ENCODE data around the gene CELF2.

Gene CELF2

DNA sequence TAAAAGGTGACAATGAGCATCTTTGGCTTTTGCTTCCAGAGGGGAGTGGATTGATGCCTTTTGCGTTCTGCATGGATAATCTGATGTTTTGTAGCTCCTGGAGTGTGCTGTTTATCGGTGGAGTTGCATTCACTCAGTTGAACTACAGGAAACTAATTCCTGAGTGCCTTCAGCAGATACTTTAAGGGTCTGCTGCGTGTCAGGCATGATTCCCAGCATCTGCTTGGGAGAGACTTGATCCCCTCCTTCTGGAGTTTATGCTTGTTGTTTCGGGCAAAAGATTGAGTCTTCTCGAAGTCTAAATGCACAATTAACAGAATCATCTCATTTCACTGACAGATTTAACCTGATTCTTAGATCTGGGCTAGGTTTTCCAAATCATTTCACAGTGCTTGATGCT is 46.2 kb downstream of the CELF2 start:
- DNase-seq: no peak

DNA sequence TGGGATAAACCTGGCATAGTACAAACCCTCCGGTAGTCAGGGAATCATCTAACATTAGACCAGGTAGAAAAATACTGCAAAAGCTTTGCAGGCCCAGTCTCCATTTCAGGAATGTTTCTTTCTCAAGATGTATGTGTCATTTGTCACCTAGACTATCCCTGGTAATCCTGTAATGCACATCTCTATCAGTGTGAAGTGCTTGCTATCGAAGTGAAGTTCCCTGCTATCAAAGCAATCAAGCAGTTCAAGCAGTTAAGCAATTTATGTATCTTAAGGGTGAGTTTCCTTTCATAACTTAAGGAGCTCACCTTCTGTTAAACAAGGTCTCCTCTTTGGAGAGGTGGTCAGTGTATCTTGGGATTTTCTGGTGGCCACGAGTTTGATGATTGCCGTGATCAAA is 47.2 kb downstream of the CELF2 start:
- no peak for DNase-seq

DNA sequence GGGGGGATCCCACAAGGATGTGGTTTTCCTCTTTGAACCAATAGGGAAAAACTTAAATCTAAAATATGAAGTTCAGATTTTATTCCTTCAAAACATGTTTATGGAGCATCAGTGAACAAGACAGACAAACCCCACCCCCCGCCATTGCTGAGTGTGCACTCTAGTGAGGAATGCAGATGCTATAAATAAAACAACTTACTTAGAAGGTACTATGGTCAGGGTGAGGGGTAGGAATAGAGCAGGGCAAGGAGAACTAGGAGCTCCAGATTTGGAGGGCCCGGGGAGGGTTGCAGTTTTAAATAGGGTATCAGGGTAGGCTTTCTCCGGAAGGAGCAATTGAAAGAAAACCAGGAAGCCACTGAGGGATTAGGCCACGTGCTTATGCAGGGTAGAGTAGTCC is 47.9 kb downstream of the CELF2 start:
- DNase-seq: no peak

DNA sequence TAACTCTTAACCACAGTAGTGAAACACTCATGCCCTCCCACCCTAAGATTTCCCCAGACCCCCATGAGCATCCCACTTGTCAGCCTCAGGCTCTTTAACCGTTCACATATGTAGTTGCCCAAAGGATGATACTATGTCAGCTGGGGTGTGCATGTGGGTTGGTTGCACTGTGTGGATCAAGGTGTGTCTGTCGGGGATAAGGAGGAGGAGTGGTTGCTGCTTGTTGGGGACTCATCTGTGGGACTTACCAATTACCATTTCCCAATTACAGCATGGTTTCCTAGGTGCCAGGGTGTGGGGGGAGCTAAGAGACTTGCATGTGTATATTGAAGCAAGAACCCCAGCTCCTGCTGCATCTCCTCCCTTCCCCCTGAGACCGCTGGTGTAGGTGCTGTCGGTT is 48.8 kb downstream of the CELF2 start:
- DNase-seq: no peak

DNA sequence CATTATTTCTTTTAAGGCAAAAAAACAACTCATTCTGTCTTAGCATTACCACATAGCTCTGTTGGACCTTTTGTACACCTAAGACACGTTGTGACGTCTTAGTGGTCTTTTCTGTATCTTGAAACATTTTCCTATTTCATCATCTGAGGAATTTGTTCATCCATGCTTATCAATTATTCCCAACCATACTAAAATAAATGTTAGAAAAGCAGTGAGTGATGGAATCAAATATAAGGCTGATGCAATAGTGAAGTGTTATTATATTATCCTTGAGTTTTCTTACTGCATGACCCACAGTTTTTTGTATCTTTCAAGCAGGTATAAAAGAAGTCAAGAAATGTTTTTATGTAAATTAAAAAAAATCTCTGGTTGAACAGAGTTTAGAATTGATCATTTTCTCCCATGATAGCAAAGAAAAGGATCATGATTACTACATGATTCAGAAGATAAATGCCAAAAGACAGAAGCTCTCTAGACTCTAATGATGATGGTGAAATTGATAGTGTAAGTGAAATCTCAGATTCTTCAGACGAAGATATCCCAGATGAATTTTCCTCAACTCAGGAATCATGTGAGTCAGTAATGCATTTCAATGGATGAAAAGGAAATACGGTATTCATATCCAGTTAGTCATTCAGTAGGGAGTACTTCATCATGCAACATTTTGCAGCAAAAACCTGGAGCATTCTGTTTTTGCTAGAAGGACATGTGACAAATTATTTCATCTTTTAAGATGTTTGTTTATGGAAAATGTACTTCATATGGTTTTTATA is 51.4 kb downstream of the CELF2 start:
- DNase-seq: no peak

DNA sequence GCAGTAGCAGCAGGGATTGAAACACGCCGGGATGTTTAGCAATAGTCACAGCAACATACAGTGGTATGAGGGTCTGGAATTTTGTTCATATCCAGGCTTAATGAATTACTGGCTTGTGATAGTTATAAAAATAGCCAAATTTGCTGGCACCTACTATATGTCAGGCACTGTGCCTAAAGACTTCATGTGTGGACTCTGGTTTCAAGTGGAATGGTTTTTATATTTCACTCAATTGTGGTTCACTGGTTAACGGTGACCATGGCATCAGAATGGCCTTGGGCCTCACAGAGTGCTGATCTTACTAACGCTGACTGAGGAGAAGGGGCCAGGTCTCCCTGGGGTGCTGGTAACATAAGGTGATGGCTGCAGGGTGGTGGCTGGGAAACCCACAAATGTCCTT is 55.7 kb downstream of the CELF2 start:
- DNase-seq: no peak

DNA sequence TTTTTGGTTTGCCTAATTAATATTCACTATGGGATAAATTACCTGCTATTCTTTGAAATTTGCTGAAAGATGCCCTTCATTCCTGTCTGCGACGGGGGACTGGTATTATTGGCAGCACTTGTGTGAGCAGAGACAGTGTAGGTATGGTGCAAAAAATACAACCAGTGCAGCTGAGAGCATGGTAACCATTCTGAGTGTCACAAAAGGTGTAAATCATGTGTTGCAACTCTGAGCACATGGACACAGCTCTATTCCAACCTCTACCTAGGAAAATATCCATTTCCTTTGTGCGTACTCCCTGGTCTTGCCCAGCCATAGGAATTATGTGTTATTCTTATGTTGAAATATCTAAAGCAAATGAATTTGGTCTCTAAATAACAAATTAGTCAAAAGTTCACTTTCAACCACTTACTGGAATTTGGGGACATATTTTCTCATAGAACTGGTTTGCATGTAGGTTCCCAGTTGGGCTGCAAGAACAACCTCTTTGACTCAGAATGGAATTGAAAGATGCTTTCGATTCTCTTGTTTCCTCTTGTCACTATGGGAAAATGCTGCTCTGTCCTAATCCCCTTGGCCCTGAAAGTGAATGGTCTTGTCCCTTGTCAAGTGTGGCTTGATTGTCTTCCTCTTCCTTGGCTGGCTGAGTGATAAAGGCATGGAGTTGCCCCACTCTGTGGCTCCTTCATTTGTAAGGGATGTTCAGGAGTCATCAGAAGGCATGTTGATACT is 57.0 kb downstream of the CELF2 start:
- DNase-seq: no peak

DNA sequence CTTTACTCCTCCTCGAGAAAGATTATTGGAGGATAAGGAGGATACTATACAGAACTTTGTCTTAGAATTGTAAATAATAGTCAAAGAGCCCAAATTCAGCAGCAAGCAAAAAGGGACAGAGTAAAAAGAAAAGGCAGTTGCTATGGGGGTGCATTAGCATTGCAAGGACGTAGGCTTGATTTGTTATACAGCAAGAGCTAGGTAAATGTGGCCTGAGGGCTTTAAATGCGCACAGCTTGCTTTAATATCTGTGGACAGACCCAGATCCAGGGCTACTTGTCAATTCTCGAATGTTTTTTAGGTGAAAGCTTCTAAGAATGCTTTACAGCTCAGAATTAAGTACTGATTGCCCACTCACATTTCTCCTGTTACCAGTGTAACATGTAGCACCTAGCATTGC is 58.5 kb downstream of the CELF2 start:
- no peak for DNase-seq

DNA sequence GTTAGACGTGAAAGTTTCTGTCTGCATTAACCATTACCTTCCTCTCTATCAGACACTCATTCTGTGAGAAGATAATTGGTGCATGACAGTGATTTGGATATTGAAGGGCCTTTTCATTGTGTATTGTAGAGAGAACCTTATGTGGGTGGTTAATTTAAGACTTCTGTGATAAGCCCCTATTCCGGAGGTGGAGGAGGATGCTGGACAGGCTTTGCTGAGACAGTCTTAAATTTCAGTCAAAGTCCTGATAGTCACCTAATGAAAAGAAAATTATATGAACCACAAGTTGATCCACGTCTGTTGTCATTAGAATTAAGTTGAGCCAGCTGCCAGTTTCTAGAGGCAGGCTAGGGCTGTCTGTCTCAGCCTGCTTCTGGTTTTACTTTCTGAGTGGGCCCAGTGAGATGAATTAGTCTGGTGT is 62.9 kb downstream of the CELF2 start:
- no peak for DNase-seq

DNA sequence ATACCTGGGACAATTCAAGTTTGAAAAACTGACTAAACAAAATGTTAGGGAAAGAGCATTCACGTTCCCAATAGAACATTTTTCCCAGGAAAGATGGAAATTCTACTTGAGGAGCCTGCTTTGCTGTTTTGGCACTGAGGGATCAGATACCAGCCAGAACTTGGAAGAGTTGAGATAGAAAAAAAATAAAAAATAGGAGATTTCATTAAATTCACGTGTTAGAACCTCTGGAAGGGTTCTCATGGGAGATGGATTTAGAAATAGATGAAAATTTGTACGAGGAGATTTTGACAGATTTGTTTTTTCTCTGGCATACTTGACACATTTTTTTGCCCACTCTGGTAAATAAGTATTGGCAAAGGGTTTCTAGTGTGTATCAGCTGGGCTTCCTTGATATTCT is 63.7 kb downstream of the CELF2 start:
- DNase-seq: no peak

DNA sequence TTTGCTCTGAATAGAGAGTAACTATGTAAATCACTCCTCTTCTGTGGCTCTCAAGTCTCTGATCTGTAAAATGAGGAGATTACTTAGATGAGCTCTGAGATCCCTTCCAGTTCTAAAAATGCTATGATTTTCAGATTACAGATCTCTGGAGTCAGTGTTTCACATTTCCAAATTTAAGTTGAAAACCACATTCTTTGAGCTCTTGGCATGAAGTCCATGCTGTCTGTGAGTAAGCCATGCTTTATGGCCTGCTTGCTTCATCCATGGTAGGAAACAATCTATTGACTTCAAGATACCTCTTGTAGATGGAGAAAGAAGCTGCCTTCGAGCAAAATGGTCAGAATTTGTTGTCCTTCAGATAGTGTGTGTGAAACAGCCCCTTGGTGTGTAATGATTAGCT is 64.9 kb downstream of the CELF2 start:
- DNase-seq: no peak

DNA sequence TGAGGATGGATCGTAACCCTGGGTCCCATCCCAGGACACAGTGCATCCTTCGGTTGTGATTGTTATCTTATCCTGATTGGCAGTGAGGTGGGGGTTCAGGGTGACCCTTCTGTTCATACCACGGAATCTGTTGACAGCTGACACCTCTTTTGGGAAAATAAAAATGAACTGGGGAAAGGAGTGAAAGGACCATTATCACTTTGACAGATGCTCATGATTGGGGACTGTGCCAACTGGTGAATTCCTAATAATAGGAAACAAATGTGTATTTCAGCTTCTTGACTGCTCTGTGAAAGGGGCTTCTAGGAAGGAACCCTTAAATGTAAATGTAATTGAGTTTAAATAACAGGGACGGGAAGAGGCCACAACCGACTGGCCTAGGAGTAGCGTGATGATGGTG is 65.4 kb downstream of the CELF2 start:
- no peak for DNase-seq

DNA sequence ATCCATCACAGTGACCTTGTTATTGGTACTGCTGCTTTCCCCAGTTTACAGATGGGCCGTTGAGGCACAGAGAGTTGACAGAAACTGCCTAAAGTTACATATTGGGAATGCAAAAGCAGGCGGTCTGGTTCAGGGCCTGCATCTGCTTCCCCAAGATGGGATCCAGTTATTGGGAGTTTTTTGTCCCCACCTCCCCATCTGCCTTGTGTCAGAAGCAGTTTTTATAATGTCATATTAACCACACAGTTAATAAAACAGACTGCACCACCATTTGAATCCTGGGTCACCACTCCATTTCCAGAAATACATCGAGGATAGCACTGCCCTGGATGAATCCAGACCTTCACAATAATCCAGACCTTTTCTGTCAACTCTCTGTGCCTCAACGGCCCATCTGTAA is 67.9 kb downstream of the CELF2 start:
- no peak for DNase-seq

DNA sequence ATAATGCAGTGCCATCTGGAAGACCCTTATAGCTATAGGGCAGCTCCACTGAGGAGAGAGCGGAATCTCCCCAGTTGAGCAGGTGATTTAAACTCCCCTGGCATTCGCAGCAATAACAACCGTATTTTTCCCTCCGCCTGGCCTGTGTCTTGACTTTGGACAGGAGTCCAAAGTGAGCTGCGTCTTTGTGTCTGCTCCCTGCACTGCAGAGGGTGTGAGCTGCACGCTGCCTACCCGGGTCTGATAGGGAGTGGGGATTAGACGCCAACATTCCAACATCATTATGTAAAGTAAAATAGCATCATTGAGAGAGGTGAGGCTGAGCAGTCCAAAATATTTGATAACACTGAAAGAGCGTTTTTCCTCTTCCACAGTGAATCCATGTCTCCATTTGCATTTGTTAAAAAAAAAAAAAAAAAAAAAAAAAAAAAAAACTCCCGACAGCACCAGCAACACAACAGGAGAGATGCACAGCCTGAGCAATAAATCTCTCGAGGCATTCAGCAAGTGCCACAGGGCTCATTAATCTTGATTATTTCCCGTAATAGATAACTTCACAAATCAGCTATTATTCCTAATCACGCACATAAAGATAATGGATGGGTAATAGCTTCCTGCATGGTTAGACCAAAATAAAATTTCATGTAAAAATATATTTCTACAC is 68.6 kb downstream of the CELF2 start:
- peak; percentile 37 for DNase-seq

DNA sequence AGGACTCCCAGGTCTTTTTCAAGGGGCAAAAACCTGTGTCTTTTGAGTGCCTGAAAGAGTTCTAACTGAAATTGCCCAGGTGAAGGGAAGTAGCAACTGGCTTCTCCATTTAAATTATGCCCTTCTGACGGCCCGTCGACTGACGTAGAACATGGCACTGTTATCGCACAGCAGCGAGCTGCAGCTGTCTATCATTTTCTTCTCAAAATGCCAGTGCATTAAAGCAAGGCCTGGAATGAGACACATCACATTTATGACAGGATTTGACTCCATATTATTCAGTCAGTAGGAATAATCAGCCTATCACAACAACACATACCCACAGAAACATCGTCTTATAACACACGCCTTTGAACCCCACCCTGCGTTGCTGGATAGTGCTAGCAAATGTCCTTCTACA is 69.7 kb downstream of the CELF2 start:
- DNase-seq: no peak

DNA sequence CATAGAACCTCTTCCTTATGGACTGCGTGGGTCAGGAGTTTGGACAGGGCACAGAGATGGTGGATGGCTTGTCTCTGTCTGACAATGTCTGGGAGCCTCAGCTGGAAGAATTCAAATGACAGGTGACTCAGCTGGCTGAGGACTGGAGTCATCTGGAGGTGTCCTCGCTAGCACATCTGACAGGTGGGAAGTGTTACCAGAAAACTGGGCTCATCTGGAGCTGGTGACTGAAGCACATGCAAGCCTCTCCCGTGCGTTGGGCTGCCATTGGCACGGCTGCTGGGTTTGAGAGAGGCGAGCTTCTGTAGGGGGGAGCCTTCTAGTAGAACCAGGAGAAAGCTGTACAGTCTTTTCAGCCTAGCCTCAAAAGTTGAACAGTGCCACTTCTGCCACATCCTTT is 71.0 kb downstream of the CELF2 start:
- no peak for DNase-seq

DNA sequence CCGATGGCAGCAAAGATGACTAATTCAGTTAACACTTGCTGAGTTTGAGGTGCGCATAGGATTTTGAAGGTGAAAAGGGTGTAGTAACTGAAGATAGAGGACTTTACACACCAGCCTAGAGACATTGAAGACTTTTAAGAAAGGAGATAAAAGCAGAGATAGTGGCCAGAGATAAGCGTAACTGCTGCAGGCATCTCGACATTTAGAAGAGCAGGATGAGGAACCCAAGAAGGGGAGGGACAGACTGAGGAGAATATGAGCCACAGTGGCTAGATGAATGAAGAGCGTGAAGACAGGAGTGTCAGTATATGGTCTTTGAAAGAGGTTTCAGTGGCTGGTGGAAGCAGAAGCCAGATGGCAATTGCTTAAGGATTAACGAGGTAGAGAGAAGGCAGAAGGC is 71.6 kb downstream of the CELF2 start:
- no peak for DNase-seq

DNA sequence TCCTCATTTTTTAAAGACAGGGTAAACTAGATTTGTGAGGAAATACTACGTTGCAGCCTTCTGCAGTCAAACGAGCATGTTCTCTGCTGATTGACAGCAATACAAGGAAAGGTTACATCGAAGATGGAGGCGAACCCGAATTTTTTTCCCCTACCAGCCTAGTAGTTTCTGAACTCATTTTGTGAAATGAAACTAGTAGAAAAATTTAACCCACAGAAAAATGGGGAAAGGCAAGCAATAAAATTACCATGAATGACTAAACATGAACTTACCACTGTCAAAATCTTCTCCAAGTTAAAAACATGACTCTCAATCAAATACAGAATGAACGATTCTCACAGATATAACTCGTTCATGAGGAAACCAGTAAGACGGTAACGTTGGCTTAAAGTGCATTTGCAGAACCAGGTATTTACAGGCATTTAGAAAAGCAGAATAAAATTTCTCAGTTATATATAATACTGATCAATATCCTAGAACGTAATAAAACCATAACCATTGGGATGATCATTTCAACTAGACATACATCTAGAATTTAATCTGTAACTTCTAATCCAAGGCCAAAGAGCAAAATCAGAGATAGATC is 73.9 kb downstream of the CELF2 start:
- no peak for DNase-seq

DNA sequence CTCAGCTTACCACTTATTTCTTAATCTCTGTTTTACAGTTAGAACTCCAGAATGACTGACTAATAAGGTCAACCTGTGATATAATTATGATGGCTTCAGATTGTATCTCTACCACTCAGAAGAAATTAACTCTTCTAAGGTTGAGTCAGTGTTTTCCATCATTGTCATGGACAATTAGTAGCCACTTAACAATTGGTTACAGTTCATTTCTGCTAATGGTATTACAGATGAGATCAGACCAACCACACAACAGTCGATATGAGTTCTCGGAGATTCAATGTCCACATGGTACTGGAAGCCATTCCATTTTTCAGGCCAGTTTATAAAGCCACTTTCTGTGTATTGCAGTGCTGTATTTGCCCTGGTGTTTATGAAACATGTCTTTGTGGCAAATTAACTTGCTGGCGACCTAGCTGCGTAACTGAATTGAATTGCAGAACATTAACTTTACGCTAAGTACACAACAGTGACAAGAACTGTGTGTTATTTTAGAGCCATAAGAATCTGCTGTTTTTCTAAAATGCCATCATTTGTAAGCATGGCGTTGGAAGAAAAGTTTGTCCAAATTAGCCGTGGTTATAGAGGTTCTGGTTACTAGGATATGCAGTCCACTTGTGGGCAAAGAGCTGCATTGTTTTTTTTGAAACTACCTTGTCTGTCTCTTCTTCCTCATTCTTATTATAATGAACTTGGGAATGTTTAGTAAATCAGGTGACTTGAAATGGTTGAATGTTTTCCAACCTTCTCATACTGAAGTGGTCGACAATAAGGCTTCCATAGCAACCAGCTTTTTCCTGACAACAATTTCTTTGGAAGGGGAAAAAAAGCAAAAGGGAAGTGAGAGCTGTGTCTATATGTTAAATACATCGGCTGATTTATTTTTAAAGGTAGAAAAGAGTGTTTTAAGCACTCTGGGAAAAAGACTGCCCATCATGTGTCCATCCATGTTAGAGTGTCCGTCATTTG is 76.4 kb downstream of the CELF2 start:
- no peak for DNase-seq

DNA sequence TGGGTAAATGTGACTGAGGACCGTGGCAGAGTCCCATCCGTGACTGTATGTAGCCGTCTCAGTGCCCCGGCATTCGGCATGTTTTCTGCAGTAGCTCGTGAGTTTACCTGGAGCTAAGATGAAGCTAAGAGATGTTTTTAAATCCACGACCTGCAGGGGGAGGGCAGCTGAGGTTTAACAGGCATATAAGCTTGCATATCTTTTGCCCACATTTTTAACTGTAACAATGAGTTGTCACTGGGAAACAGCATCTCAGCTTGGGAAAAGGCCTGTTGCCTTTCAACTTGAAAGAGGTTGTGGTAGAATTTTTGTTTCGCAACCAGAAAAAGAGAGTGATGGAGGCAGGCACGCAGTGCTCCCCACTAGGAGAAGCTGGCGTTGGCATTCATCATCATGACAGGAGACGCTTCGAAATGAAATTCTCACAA is 77.7 kb downstream of the CELF2 start:
- no peak for DNase-seq

DNA sequence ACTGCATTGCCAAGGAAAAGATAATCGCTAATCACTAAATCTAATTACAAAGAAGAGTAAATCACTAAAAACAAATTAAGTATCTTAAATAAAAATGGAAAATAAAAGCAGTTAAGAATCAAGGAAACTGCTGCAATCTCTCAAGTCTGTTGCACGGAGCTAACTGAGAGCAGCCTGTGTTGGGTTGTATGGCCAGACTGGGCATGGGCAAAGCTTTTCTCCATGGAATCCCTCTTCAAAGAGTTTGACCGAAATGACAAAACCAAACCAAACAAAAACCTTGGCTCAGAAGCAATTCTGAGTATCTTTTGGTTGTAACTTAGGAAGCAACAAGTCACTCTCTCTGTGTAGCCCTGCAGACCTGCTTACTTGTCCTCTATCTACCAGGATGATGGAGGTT is 78.8 kb downstream of the CELF2 start:
- DNase-seq: no peak

DNA sequence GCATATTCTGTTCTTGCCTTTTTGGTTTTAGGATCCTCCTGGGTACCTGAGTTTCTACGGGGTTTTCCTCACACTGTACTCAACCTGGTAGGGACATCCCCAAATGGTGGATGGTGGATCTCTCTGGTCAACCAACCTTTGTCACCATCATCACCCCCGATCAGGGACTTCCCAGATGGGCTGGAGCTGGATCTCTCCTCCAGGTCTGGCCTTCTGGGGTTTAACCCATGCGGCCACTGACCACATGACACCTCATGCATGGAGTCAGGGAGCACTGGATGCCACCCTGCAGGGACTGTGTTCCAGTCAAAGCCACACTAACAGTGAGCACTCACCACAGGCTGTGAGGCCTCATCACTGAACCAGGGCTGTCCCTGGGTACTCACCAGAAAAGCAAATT is 80.0 kb downstream of the CELF2 start:
- DNase-seq: no peak
